ENCODE results near the gene FNDC1. TPM values are rescaled to one million over a fixed set of nuclear protein-coding genes. Genes with fewer than 3 reads are reported as not detected.

FNDC1 gene
- total RNA-seq, 3 donors from 2014 or later (not counting 1 experiment from before 2014, with no cell fraction given) = not detected

GRCh38 chr6:159217595-159218275 lies 48.5 kb downstream of the FNDC1 start:
- Mint-ChIP-seq H3K4me1 (no peaks in the 10 kb centered on the region), H3K27ac (no peak overlapping the region), H3K9me3 (no peaks in the 10 kb centered on the region), H3K4me3 (no peak overlapping the region), H3K36me3 (no peaks in the 10 kb centered on the region), H3K27me3 (ENCODE audit: low read depth in 2 of 2) (peaks cover 23 to 29% of the 10 kb centered on the region in 2 donors)
- H3K36me3 ChIP-seq (ENCODE audit: control insufficient read depth, insufficient read depth, low read length) = no peaks in the 10 kb centered on the region
- 57% methylated on average over 17 of the region's 17 CpGs for WGBS (ENCODE audit: insufficient coverage)
- ATAC-seq (peak in 1 of 3 donors; percentile 49), DNase-seq (peak in 1 of 2 donors; percentile 24)
- H3K27ac ChIP-seq (ENCODE audit: low read length) = no peak overlapping the region
- intact Hi-C loops (cut with micrococcal nuclease) = no loop called here
- no peaks in the 10 kb centered on the region for H3K9me3 ChIP-seq (ENCODE audit: control insufficient read depth, insufficient read depth, low read length)
- no peak for TF ChIP-seq CTCF (IDR thresholded peaks at IDR 0.05)
- H3K4me3 ChIP-seq (ENCODE audit: low read length) = no peak overlapping the region
- H3K27me3 ChIP-seq (ENCODE audit: control insufficient read depth, insufficient read depth, low read length) = no peaks in the 10 kb centered on the region
- no peaks in the 10 kb centered on the region for H3K4me1 ChIP-seq (ENCODE audit: control insufficient read depth, insufficient read depth, low read length)

- no peaks in the 10 kb centered on the region for H3K9me3 Mint-ChIP-seq
- Histone ChIP-seq H3K36me3 (ENCODE audit: control insufficient read depth, insufficient read depth, low read length) (no peaks in the 10 kb centered on the region), H3K4me1 (ENCODE audit: control insufficient read depth, insufficient read depth, low read length) (no peaks in the 10 kb centered on the region), H3K4me3 (ENCODE audit: low read length) (no peak overlapping the region), H3K27ac (ENCODE audit: low read length) (no peak overlapping the region), H3K27me3 (ENCODE audit: control insufficient read depth, insufficient read depth, low read length) (peaks cover 3% of the 10 kb centered on the region), H3K9me3 (ENCODE audit: control insufficient read depth, insufficient read depth, low read length) (no peaks in the 10 kb centered on the region)
- intact Hi-C loops (cut with micrococcal nuclease) = no loop called here
- no peak overlapping the region for H3K27ac Mint-ChIP-seq
- no peaks in the 10 kb centered on the region for H3K36me3 Mint-ChIP-seq
- H3K4me3 Mint-ChIP-seq = no peak overlapping the region
- peaks cover 31 to 44% of the 10 kb centered on the region in 2 donors for H3K27me3 Mint-ChIP-seq (ENCODE audit: low read depth in 2 of 2)
- no peak for ATAC-seq
- TF ChIP-seq CTCF (IDR thresholded peaks at IDR 0.05) = no peak
- 67% methylated on average over 5 of the region's 5 CpGs for WGBS (ENCODE audit: insufficient coverage)
- DNase-seq = no peak
- H3K4me1 Mint-ChIP-seq = no peaks in the 10 kb centered on the region
Measured at GRCh38 chr6:159220093-159220492, 50.9 kb downstream of the FNDC1 start.

DNA sequence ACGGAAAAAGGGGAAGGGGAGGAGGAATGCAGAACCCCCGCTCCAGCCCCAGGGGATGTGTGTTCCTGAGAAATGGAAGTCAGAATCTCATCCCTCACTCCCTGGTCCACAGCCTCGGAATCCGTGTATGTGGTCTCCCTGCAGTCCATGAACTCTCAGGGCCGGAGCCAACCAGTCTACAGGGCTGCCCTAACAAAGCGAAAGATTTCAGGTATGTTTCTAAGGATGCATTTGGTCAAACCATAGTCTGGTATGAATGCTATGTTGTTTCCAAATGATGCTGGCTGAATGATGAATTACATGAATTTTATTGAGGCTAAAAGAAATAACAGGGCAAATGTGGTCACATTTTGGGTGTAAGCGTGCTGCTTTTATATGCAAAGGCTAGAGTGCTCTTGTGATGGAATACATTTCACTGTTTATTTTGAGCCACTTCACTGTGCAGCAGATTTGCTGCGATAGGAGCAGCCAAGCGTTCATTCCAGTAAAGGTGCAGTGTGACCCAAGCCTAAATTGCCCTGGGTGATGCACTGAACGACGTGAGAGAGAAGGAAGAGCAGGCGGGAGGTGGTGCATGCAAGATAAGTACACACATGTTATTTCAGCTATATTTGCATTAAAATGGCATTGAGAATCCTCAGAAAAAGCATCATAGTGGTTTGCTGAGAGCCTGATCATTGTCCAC lies 52.4 kb downstream of the FNDC1 start:
- no peak overlapping the region for H3K27ac Mint-ChIP-seq
- no peaks in the 10 kb centered on the region for H3K4me1 Mint-ChIP-seq
- no peaks in the 10 kb centered on the region for H3K36me3 Mint-ChIP-seq
- H3K4me1 ChIP-seq (ENCODE audit: control insufficient read depth, insufficient read depth, low read length) = no peaks in the 10 kb centered on the region
- no peak overlapping the region for H3K27ac ChIP-seq (ENCODE audit: low read length)
- H3K27me3 ChIP-seq (ENCODE audit: control insufficient read depth, insufficient read depth, low read length) = peaks cover 3% of the 10 kb centered on the region
- peaks cover 34 to 52% of the 10 kb centered on the region in 2 donors for H3K27me3 Mint-ChIP-seq (ENCODE audit: low read depth in 2 of 2)
- H3K4me3 ChIP-seq (ENCODE audit: low read length) = no peak overlapping the region
- TF ChIP-seq CTCF (IDR thresholded peaks at IDR 0.05) = no peak
- 68% methylated on average over 12 of the region's 12 CpGs for WGBS (ENCODE audit: insufficient coverage)
- H3K9me3 ChIP-seq (ENCODE audit: control insufficient read depth, insufficient read depth, low read length) = no peaks in the 10 kb centered on the region
- intact Hi-C loops (cut with micrococcal nuclease) = no loop called here
- no peaks in the 10 kb centered on the region for H3K36me3 ChIP-seq (ENCODE audit: control insufficient read depth, insufficient read depth, low read length)
- H3K9me3 Mint-ChIP-seq = no peaks in the 10 kb centered on the region
- ATAC-seq (no peak), DNase-seq (no peak)
- no peak overlapping the region for H3K4me3 Mint-ChIP-seq

All from natural killer cell (primary cell).